Breast epithelium (tissue), 4 donors: ENCODE data around the gene OR10C1. TPM values are rescaled to one million over a fixed set of nuclear protein-coding genes. Genes with fewer than 3 reads are reported as not detected.
"Not testable (repeated sequence)": the region's sequence is repeated elsewhere in the genome, so short reads cannot be mapped to it uniquely, and the experiment has no call there.

Source experiments
- DNase-seq, 2 donors: peaks; one replicate each; pipeline ENCODE4 v3.0.0-alpha.2; 2019; ENCODE audit warnings: low spot score in 2 of 2
- H3K27ac ChIP-seq, 2 donors: fragments of 200-600 bp; sonication (generic) in 1 of 2; one replicate each; pipeline ENCODE4 v1.5.1; 2016 to 2019; ENCODE audit warnings: mild to moderate bottlenecking in 1 of 2
- H3K27me3 ChIP-seq, 2 donors: fragments of 200-600 bp; sonication (generic) in 1 of 2; one replicate each; pipeline versions ENCODE4 v1.5.1 to v1.6.0; 2017 to 2019; ENCODE audit warnings: control low read depth in 1 of 2, mild to moderate bottlenecking in 1 of 2
- H3K36me3 ChIP-seq: fragments of 200-600 bp; one replicate; pipeline ENCODE4 v1.5.1; 2019
- H3K4me1 ChIP-seq, 2 donors: fragments of 200-600 bp; sonication (generic); one replicate each; pipeline ENCODE4 v1.5.1; 2016 to 2019; ENCODE audit warnings: control low read depth in 1 of 2
- H3K4me3 ChIP-seq, 3 donors: fragments of 200-600 bp; sonication (generic); 1 replicate in 2 of 3; 2 replicates in 1 of 3; pipeline ENCODE4 v1.5.1; 2016 to 2019; ENCODE audit warnings: mild to moderate bottlenecking in 3 of 3, moderate library complexity in 2 of 3
- H3K9me3 ChIP-seq, 2 donors: fragments of 200-600 bp; sonication (generic) in 1 of 2; one replicate each; pipeline ENCODE4 v1.5.1; 2016 to 2019; ENCODE audit warnings: control low read depth in 1 of 2
- POLR2A ChIP-seq: fragments of 450-650 bp; IDR thresholded peaks from one replicate; pipeline ENCODE4 v1.6.1; 2016; ENCODE audit warnings: antibody characterized with exemption, mild to moderate bottlenecking, moderate library complexity
- POLR2AphosphoS5 ChIP-seq, 3 donors: sonication (generic); formaldehyde crosslinking; IDR thresholded peaks; one replicate each; pipeline ENCODE4 v1.6.1; 2017; ENCODE audit warnings: antibody characterized with exemption in 3 of 3
- intact Hi-C: fragments of 100-400 bp; cut with DNase I; formaldehyde crosslinking; loops from one replicate; pipeline ENCODE4 v1.15.1; 2023; ENCODE audit warnings: low total_unique reads
- total RNA-seq, 3 donors: library from RNA; depleted of rRNA; stranded (reverse); fragments of >200 nt; gene quantifications; one replicate each; pipeline ENCODE4 v1.1.0, GENCODE V29; 2016
- TF ChIP-seq, protein P1 (sequence below), 3 donors: fragments of 450-650 bp; IDR thresholded peaks; one replicate each; pipeline ENCODE4 v1.5.1; 2016 to 2017; ENCODE audit warnings: antibody characterized with exemption in 3 of 3, mild to moderate bottlenecking in 3 of 3, moderate library complexity in 3 of 3

OR10C1 gene
- total RNA-seq, 3 donors from 2014 or later, result not detected

GRCh38 chr6:29419516-29419915 is 19.6 kb upstream of the OR10C1 start:
- H3K9me3 ChIP-seq, result peaks cover 0 to 6% of the 10 kb centered on the region in 2 donors

GRCh38 chr6:29424168-29424567 is 14.9 kb upstream of the OR10C1 start:
- Histone ChIP-seq H3K36me3 (no peaks in the 10 kb centered on the region), H3K9me3 (peaks cover 0 to 6% of the 10 kb centered on the region in 2 donors), H3K4me1 (no peaks in the 10 kb centered on the region), H3K27ac (no peak overlapping the region), H3K4me3 (no peak overlapping the region), H3K27me3 (no peaks in the 10 kb centered on the region)
- DNase-seq, result no peak
- intact Hi-C loops, result no loop called here
- TF ChIP-seq, protein P1, sequence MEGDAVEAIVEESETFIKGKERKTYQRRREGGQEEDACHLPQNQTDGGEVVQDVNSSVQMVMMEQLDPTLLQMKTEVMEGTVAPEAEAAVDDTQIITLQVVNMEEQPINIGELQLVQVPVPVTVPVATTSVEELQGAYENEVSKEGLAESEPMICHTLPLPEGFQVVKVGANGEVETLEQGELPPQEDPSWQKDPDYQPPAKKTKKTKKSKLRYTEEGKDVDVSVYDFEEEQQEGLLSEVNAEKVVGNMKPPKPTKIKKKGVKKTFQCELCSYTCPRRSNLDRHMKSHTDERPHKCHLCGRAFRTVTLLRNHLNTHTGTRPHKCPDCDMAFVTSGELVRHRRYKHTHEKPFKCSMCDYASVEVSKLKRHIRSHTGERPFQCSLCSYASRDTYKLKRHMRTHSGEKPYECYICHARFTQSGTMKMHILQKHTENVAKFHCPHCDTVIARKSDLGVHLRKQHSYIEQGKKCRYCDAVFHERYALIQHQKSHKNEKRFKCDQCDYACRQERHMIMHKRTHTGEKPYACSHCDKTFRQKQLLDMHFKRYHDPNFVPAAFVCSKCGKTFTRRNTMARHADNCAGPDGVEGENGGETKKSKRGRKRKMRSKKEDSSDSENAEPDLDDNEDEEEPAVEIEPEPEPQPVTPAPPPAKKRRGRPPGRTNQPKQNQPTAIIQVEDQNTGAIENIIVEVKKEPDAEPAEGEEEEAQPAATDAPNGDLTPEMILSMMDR (IDR thresholded peaks at IDR 0.05), result no peak
- TF ChIP-seq POLR2AphosphoS5 (IDR thresholded peaks at IDR 0.05) (no peak), POLR2A (no peak)

More at GRCh38 chr6:29419516-29419915, 19.6 kb upstream of the OR10C1 start:
- Histone ChIP-seq H3K27ac (no peak overlapping the region), H3K27me3 (no peaks in the 10 kb centered on the region), H3K4me1 (no peaks in the 10 kb centered on the region), H3K36me3 (no peaks in the 10 kb centered on the region), H3K4me3 (no peak overlapping the region)
- TF ChIP-seq, protein P1 (IDR thresholded peaks at IDR 0.05), result no peak
- TF ChIP-seq POLR2AphosphoS5 (IDR thresholded peaks at IDR 0.05) (no peak), POLR2A (no peak)
- intact Hi-C loops, result no loop called here
- no peak for DNase-seq

- Histone ChIP-seq H3K4me1 (no peaks in the 10 kb centered on the region), H3K36me3 (no peaks in the 10 kb centered on the region), H3K4me3 (no peak overlapping the region), H3K9me3 (peaks cover 0 to 6% of the 10 kb centered on the region in 2 donors), H3K27me3 (no peaks in the 10 kb centered on the region), H3K27ac (no peak overlapping the region)
- intact Hi-C loops, result no loop called here
- no peak for DNase-seq
- TF ChIP-seq POLR2AphosphoS5 (IDR thresholded peaks at IDR 0.05) (no peak), POLR2A (no peak)
- TF ChIP-seq, protein P1 (IDR thresholded peaks at IDR 0.05), result no peak
Observed at GRCh38 chr6:29424575-29424974, 14.5 kb upstream of the OR10C1 start.

- Histone ChIP-seq H3K4me1 (no peaks in the 10 kb centered on the region), H3K27ac (no peak overlapping the region), H3K4me3 (no peak overlapping the region), H3K9me3 (peaks cover 0 to 6% of the 10 kb centered on the region in 2 donors), H3K36me3 (no peaks in the 10 kb centered on the region), H3K27me3 (no peaks in the 10 kb centered on the region)
- DNase-seq, result no peak
- intact Hi-C loops, result no loop called here
- TF ChIP-seq, protein P1 (IDR thresholded peaks at IDR 0.05), result no peak
- TF ChIP-seq POLR2AphosphoS5 (IDR thresholded peaks at IDR 0.05) (no peak), POLR2A (no peak)
Observed at GRCh38 chr6:29425075-29425474, 14.0 kb upstream of the OR10C1 start.

- no peaks in the 10 kb centered on the region for H3K4me1 ChIP-seq
- no peaks in the 10 kb centered on the region for H3K36me3 ChIP-seq
- no peak overlapping the region for H3K4me3 ChIP-seq
- H3K27ac ChIP-seq, result no peak overlapping the region
- H3K9me3 ChIP-seq, result no peaks in the 10 kb centered on the region
- H3K27me3 ChIP-seq, result no peaks in the 10 kb centered on the region
- no peak for DNase-seq
- no peak for TF ChIP-seq POLR2A
- TF ChIP-seq, protein P1 (IDR thresholded peaks at IDR 0.05), result no peak
- TF ChIP-seq POLR2AphosphoS5 (IDR thresholded peaks at IDR 0.05), result no peak
- intact Hi-C loops, result no loop called here
Observed at GRCh38 chr6:29426654-29427053, 12.5 kb upstream of the OR10C1 start.

DNA sequence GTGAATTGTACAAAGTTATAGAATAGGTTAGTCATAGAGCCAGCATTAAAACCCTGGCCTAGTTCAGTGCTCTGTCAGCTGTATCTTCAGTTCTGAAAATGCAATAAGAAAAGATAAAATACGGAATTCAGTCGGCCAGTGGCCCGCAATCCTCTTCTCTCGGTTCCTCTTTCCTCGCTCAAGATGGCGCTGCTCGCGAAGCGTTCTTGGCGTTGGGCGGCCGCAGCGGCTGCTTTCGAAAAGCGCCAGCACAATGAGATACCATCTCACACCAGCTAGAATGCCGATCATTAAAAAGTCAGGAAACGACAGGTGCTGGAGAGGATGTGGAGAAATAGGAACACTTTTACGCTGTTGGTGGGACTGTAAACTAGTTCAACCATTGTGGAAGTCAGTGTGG is 2.4 kb upstream of the OR10C1 start:
- H3K27me3 ChIP-seq, H3K9me3 ChIP-seq, H3K27ac ChIP-seq, H3K4me1 ChIP-seq, intact Hi-C loops, H3K36me3 ChIP-seq, DNase-seq, H3K4me3 ChIP-seq: not testable (repeated sequence)
